ENCODE data around the gene NEDD9.
A peak's percentile ranks its signal among the peaks of the same experiment; 100 is the strongest.

The NEDD9 gene

GRCh38 chr6:11217360-11218101, 14.9 kb downstream of the NEDD9 start:
- no peak for DNase-seq

- DNase-seq: no peak
These were observed 16.7 kb downstream of the NEDD9 start for GRCh38 chr6:11215773-11216172.

GRCh38 chr6:11214901-11215300, 17.6 kb downstream of the NEDD9 start:
- no peak for DNase-seq

DNA sequence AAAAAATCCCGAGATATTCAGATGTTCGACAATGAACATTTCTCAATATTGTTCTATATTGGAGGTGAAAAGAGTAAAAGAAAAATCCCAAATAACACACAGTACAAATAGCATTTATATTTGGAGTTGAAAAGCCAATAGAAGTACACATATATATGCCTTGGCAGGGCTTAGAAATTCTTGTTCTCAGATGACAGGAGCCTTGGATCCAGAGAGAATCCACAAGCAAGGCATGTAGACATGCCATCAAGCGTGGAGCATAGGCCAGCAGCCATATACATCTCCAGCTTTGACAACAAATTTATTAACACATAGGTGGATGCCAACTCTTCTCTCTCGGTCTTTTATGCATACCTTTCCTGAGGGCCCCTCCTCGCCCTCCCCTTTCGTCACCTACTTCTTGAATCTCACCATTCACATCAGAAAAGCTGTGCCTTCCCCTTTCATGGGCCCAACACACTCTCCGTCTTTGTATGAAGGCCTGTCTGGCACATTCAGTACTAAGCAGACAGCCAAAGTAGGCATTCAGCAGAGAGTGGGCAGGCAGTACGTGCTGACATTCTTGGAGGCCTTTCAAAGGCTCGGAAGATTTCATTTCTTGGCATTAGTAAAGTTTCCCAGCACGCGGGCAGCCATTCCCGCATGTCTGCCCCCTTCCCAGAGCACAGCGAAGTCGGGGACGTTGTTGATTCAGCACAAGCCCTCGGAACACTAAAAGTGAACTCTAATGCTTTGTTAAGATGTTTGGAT, 18.2 kb downstream of the NEDD9 start:
- DNase-seq: no peak

GRCh38 chr6:11213422-11214021, 18.9 kb downstream of the NEDD9 start:
- DNase-seq: no peak

- DNase-seq: no peak
These were observed 19.8 kb downstream of the NEDD9 start for GRCh38 chr6:11212664-11213063.

- DNase-seq: no peak
These were observed 21.2 kb downstream of the NEDD9 start for GRCh38 chr6:11211254-11211653.

DNA sequence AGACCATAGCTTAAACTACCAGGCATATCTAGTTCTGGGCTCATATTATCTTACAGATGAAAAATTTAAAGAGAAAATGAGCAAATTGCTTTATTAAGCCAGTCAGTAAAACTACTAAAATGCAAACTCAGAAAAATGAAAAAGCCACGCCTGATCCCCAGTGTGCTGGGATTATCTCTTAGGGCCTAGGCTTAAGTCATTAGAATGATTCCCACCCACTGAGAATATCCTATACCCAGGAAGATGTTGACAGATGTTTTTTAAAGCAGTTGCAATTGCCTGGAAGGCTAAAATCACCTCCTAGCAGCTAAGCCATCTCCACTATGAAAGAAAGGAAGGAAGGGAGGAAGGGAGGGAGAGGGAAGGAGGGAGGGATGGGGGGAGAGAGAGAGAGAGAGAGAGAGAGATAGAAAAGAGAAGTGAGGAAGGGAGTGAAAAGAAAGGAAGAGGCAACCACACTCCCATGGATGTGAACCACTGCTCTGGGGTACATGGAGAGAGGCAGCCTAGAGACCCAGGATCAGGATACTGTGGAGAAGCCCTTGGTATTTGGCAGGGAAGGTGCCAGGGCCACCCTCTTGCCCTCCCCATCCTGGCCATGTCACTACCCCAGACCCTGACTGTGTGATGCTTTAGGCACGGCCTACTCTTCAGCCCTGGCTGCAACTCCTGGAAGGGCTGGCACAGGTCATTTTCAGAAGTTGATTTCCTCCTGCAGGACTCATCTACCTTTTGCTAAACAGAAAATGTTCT, 21.9 kb downstream of the NEDD9 start:
- no peak for DNase-seq

- no peak for DNase-seq
These were observed 22.6 kb downstream of the NEDD9 start for GRCh38 chr6:11209906-11210305.

DNA sequence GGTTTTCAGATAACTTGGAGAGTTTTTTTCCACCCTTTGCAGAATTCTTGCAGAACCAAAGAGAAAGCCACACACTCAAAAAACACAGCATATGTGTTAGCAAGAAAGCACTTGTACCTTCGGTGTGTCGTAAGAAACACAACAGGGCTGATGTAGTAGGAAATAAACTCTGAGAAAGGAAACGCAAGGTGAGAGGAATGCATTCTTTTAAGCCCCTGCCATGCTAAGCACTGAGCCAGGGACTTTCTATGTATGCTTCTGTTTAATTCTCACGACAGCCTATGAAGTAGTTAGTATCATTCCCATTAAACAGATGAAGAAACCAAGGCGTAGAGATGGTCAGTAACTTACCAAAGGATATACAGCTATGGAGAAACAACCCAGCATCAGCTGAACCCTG, 23.1 kb downstream of the NEDD9 start:
- DNase-seq: no peak

GRCh38 chr6:11208854-11209253, 23.6 kb downstream of the NEDD9 start:
- DNase-seq: no peak

- DNase-seq: peak; percentile 25
These were observed 24.2 kb downstream of the NEDD9 start for GRCh38 chr6:11208267-11208666.

GRCh38 chr6:11207199-11207968, 25.1 kb downstream of the NEDD9 start:
- DNase-seq: no peak

- DNase-seq: no peak
These were observed 25.9 kb downstream of the NEDD9 start for GRCh38 chr6:11206576-11206975.

DNA sequence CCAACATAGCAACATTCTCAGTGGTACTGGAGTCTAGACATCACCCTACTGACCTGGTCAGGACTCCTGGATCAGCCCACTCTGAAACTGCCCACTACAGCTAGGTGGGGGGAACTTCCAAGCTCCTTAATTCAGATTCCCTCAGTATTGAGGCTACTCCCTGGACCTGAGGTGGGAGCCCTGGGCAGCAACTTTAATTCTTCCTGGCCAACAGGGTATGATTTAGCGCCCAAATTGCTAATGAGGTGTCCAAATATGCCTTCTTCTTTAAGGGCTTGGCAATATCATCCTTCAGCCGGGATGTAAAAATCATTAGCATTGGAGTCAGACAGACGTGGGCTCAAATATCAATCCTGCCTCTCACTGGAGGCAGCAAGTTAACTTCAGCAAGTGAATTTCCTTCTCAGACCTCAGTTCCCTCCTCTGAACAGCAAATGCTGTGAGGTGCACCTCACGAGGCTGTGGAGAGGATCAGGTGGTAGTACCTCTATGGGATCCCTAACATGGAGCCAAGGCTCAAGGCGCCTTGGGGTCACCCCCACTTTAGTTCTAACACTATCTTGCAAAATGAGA, 27.6 kb downstream of the NEDD9 start:
- DNase-seq: no peak

GRCh38 chr6:11204005-11204399, 28.5 kb downstream of the NEDD9 start:
- no peak for DNase-seq

DNA sequence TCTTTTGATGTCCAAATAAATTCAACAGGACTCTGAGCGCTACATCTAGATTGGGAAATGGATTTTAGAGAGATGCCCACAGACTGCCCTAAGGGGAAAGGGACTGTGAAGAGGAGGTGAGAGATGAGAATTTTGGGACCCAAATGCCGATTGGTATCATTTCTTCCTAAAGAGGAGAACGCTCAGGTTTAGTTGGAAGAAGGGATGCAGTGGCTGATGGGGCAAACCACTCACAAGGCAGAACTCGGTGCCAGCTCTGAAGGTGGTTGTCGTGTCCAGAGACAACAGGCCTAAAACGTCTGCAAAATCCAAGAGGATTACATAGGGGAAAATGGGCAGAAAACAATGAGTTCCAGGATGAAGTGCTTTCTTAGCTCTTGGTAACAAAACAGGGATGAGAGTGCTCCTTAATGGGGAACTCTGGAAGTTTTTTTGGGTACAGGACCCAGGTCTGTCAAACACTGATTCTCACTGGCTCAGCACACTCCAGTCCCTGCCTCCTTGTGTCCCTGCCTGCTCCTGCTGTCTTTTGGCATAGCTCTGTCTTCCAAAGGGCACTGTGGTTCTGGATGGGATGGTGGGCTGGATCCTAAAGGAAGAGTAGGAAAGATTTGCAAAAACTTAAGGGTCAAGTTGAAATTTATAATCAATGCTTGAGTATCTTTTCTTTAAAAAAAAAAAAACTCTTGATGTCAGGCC, 29.0 kb downstream of the NEDD9 start:
- DNase-seq: no peak

DNA sequence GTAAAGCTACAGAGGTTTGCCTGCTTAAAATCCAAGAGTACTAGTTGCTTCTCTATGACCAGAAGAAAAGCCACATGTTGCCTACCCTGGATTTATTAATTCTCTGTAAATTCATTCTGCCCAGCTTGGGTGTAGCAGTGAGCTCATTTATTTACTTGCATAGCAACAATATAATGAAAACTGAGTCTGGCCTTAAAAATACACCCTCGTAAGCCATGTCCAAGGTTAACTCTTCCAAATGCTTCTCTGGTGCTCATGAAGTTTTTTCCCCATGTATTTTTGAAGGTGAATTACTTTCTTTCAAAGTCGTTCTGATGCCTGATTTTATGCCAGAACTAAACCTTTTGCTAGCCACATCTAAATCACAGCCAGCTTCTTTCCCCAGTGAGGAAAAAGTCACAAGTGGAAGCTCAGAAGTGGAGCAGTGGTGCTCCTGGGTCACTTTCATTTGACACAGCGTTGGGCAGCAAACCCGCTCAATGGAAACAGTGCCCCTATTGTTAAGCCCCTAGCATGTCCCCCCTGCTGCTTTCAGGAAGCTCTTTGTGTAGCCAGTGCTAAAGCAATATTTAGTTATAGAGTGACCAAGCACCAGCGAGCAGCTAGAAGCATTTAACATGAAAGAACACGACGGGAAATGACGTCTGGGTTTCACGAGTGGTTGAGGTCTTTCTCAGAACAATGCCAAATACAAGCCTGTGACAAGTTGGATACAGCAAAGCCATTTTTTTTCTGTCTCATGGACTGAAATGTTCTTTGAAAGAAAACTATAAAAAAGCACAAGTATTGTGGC, 29.8 kb downstream of the NEDD9 start:
- DNase-seq: peak; percentile 47

DNA sequence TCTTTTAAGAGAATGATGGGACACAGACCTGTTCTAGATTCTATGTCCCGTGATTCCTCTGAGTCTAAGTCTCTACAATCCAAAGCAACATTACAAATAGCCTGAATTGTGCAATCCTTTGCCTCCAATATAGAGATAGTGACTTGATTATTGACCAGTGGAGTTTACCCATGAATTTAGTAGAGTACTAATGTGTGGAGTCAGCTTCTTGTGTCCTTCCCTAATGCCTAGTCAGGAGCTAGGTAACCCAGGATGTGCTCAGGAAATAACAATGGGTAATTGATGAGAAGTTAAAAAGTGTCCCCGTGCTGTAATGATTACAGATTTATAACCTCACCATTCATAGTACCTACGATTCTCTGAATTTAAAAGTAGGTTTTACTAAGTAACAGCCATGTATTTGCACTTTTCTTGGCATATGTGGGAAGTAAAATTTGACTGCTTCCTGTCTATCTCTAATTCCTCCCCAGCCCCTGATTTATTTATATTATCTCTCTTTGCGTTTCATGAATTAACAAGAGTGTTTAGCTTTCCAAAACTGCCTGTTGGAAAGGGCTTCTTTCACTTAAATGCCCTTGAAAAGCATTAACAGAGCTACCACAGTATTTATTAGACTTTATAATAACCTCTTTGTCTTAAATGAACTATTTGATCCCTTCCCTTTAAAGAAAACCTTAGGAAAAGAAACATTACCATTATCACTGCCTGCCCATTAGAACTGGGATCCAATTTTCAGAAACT, 30.5 kb downstream of the NEDD9 start:
- no peak for DNase-seq

DNA sequence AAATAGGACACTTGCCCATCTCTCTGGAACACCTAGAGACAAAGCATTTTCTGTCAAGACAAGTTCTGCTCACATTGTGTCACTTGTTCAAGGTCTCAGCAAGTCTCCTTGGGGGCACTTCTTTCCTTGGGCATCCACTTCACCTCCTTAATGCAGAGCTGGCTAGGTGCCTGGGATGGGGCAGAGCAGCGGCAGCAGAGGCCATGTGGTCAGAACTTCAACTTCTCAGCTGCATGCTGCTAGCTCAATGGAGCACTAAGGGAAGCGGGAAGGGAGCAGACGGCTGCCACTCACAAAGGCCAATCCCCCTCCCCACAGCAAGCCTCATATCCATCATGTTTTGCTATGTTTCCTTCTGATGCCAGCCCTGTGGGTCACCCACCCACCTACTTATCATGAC, 31.5 kb downstream of the NEDD9 start:
- no peak for DNase-seq

Measured in activated CD4-positive, alpha-beta T cell treated with anti-CD3 and anti-CD28 coated beads, Interleukin-2, Interleukin-6, amounts not matched to agents 100 ng/mL and 50 ng/mL, durations not matched to agents 16 hours and 8 hours (primary cell).